NOMO-1 treated with DMSO at 0.1 percent for 48 hours (cell line): ENCODE data around the gene STK39.

ENCODE experiments used
- DNase-seq: peaks from one replicate; lab custom pipeline; 2025; ENCODE audit not compliant: unreplicated experiment; lab: John Stamatoyannopoulos, UW

The STK39 gene

GRCh38 chr2:168165985-168166901, 81.2 kb downstream of the STK39 start:
- DNase-seq: peak; percentile 66

DNA sequence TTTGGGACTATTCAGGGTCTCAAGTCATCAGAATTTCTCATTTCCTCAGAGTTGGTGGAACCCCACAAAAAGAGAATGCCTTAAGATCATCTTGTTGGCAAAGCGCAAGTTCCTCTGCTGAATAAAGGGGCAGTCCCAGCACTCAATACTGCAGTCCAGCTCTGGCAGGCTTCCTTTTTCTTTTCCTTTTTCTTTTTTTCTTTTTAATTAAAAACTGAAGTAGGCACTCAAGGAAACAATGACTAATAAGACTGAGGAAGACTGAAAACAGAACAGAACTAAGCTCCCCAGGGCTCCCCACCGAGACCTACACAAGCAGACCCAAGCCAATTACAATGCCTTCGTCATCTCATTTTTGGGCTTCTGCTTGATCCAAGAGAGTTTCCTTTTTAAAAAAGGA, 82.0 kb downstream of the STK39 start:
- peak; percentile 12 for DNase-seq

GRCh38 chr2:168160897-168161296, 86.5 kb downstream of the STK39 start:
- DNase-seq: peak; percentile 33

DNA sequence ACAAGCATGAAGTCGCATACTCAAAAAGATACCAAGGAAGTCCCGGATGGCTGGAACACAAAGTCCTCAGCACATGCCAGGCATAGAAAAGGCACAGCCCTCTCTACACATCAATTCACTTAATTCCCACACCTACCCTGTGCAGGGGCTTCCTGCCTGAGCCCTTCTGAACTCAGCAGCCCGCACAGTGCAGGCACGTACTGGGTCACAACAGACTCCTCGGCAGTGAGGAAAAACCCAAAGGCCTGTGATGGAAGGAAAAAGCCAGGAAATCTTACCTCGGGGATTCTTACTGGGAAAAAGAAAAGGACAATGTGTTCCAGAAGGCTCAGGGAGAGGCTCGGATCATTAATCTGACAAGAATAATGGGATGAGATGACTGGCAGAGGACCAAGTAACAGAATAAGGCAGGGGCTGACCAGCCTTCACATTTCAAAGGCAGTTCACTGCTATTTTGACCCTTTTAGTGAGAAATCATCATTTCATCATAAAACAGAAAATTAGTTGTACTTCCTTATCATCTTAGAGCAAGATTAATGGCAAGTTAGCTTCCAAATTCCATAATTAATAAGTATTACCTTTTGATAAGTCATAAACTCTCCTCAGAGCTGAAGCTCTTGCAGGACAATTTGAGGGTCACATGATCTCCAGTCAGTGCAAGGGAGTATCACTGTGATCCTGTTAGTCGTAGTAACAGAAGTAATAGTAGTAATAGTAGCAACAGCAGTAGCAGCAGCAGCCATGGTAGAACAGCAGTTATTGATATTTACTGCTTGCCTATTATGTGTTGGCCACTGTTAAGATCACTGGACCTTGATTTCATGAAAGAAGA, 87.4 kb downstream of the STK39 start:
- no peak for DNase-seq

- no peak for DNase-seq
Measured at GRCh38 chr2:168158586-168158985, 88.8 kb downstream of the STK39 start.

- no peak for DNase-seq
Measured at GRCh38 chr2:168157926-168158325, 89.5 kb downstream of the STK39 start.

GRCh38 chr2:168157070-168157469, 90.3 kb downstream of the STK39 start:
- no peak for DNase-seq

- DNase-seq: no peak
Measured at GRCh38 chr2:168156661-168157060, 90.7 kb downstream of the STK39 start.

- DNase-seq: no peak
Measured at GRCh38 chr2:168155680-168156079, 91.7 kb downstream of the STK39 start.

DNA sequence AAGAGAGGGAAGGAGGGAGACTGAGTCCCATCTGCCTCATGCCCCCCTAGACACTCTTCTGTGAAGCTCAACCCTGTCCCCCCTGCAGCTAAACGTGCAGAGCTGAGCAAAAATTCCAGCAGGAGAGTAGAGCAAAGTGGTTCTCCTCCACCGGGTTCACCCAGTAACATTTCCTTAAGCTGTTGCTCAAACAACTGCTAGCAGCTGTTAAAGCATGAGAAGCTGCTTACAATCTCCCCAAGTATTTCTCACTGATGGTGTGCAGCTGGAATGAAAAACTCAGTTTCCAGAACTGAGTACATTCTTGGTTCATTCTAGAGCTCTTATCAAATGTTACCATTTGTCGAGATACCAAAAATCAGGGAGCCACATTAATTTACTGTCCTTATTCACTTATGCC, 92.3 kb downstream of the STK39 start:
- DNase-seq: no peak

DNA sequence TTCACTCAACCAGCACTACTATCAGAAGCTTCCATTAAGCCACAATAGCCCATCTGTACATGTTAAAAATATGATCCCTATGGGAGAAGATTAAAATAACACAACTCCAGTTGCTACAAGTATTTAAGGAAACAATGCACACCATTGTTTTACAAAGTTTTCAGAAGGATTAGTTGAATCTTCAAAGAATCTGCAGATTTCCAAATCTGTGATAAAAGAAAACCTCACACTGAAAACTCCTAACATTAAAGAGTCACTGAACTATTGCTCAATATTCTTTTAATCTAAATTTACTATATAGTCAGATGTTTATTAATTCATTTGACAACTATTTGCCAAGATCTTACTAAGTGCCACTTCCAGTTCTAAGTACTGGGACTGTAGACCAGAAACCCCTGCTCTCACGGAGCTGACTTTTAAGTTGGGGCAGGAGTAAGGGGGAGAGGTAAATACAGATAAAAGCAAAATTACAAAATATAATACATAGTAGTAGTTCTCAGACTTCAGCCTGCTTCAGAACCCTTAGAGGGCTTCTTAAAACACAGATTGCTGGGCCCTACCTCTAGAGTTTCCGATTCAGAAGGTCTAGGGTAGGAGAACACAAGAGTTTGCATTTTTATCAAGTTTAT, 94.4 kb downstream of the STK39 start:
- no peak for DNase-seq

GRCh38 chr2:168149986-168150385, 97.4 kb downstream of the STK39 start:
- peak; percentile 76 for DNase-seq

- DNase-seq: peak; percentile 68
Measured at GRCh38 chr2:168149150-168149974, 98.0 kb downstream of the STK39 start.

GRCh38 chr2:168147830-168148794, 99.3 kb downstream of the STK39 start:
- DNase-seq: no peak

GRCh38 chr2:168146892-168147810, 100.2 kb downstream of the STK39 start:
- peak; percentile 64 for DNase-seq

DNA sequence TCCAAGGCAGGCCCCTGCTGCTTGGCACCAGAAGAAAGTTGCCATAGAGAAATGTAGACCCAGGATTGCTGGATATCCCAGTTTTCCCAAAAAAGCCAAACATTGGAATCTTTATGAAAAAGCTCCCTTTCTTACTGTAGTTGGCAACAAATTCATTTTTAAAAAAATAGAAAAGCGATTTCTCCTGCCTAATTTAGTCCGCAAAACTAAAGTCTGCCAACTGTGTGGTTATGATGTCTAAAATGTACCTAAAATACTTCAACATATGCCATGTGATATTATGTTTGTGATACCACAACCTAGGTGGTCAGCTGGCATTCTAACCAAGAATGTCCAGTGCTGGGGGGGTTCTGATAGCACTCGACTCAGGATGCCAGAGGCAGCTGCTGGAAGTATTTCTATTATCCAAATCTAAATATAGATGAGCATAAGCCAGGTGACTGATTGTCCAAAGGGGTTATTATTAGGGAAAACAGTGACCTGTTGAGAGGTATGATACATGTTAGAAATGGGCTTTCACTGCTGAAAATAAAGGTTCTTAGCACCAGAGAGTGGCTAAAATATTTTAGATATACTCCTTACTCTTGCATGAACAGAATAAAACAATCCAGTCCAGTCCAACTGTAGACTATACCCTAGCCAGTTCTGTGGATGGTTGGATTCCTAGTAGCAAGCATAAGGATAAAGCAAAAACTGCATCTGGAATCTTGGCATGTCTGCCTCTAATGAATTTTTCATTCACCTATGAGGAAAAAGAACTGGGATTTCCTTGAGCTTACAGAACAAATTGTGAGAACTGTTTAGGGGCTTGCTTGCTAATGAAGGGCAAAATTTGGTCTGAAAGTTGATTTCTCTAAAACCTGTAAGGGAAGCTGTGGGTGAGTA, 101.7 kb downstream of the STK39 start:
- DNase-seq: no peak

DNA sequence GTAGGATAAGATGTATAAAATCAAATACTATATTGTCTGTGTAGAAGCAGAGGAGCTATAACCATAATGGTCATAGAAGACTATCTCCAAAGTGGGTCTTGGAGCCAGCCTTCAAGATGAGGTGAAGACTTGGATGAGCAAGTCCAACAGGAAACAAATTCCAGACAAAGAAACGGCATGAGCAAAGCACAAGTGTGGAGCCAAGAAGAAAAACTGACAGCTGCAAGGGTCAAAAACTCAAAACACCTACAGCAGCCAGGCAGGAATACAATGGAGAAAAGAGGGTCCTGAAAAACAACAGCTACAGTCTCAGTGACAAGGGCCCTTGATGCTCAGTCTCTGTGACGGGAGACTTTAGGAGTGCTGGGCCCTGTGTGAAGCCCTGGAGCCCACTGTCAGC, 102.4 kb downstream of the STK39 start:
- no peak for DNase-seq
